ENCODE measurements around the gene SCFD2.

DNA sequence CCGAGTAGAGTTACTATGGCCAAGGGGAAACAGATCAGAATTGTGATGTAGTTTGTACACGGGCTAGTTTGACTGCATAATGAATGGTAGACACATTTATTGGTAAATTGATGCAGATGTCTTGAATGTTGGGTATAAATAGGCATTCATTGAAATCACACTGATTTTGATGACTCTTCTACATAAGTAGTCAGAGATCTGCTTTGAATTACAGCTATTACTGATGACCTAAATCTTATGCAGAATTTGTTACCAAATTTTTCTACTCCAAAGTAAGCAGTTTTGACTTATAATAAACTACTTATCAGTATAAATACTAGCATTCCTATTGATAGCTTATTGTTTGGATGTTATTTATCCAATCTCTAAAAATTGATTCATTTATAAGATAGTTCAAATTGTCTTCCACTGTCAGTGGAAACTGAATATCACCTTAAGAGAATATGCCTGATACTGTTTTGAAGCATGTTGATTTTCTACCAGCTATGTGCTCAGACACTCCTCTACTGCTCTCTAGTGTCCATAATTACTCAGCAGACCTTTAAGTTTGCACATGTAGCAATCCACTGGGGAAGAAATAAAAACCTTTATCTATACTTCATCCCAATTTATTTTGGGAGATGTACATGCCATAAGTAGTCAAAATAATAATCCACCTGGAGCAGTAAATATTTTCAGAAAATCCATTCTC lies 383.5 kb downstream of the SCFD2 start:
- TF ChIP-seq, protein P1, sequence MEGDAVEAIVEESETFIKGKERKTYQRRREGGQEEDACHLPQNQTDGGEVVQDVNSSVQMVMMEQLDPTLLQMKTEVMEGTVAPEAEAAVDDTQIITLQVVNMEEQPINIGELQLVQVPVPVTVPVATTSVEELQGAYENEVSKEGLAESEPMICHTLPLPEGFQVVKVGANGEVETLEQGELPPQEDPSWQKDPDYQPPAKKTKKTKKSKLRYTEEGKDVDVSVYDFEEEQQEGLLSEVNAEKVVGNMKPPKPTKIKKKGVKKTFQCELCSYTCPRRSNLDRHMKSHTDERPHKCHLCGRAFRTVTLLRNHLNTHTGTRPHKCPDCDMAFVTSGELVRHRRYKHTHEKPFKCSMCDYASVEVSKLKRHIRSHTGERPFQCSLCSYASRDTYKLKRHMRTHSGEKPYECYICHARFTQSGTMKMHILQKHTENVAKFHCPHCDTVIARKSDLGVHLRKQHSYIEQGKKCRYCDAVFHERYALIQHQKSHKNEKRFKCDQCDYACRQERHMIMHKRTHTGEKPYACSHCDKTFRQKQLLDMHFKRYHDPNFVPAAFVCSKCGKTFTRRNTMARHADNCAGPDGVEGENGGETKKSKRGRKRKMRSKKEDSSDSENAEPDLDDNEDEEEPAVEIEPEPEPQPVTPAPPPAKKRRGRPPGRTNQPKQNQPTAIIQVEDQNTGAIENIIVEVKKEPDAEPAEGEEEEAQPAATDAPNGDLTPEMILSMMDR (IDR thresholded peaks at IDR 0.05): peak; percentile 36 to 76 (median 48)
- TF ChIP-seq POLR2A (IDR thresholded peaks at IDR 0.05): no peak
